Adrenal gland (tissue), 5 donors: ENCODE measurements around the gene WWC2.

Experiments used
- POLR2A ChIP-seq, 2 donors: fragments of 450-650 bp; IDR thresholded peaks; one replicate each; pipeline ENCODE4 v1.6.1; 2017; ENCODE audit warnings: antibody characterized with exemption in 2 of 2, mild to moderate bottlenecking in 2 of 2, moderate library complexity in 1 of 2
- TF ChIP-seq, protein P1 (sequence below), 6 experiments: fragments of 450-650 bp in 4 of 6; fragments of 200-600 bp in 2 of 6; sonication (generic) in 1 of 6; IDR thresholded peaks; 1 replicate in 5 of 6; 2 replicates in 1 of 6; pipeline versions ENCODE4 v1.5.1 to v1.8.0; 2016 to 2021; ENCODE audit warnings: antibody characterized with exemption in 6 of 6, mild to moderate bottlenecking in 2 of 6, moderate library complexity in 1 of 6
- donor health status: DM: no; HTN: no; CAD: no.

DNA sequence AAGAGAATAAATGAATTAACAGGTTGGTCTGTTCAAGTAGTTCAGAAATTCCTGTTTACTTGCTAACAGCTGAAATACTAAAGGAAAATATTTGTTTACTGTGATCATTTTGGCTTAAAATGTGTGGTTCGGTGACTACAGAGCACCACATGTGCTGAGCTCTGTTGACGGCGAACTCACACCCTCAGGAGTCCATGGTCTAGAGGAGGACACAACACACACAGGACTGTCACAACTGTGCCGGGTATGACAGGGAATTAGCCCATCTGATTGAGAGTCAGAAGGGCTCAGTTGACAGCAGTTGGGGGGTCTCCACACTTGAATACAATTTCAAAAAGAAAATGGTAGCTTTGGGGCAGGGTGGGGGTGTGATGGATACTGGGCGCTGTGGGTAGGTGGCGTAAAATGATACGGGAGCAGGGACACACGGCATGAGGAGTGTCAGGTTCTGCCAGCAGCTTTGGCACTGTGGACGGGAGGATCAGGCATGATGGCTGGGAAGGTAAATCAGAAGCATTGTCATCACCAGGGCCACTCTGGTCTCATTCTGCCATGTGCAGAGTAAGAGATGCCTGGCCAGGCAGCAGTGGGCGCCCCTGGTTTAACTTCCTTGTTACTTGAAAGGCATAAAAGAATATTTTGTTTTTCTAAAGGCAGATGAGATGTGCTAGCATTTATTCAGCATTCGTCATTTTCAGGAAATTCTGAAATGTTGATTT lies 187.7 kb downstream of the WWC2 start:
- TF ChIP-seq, protein P1, sequence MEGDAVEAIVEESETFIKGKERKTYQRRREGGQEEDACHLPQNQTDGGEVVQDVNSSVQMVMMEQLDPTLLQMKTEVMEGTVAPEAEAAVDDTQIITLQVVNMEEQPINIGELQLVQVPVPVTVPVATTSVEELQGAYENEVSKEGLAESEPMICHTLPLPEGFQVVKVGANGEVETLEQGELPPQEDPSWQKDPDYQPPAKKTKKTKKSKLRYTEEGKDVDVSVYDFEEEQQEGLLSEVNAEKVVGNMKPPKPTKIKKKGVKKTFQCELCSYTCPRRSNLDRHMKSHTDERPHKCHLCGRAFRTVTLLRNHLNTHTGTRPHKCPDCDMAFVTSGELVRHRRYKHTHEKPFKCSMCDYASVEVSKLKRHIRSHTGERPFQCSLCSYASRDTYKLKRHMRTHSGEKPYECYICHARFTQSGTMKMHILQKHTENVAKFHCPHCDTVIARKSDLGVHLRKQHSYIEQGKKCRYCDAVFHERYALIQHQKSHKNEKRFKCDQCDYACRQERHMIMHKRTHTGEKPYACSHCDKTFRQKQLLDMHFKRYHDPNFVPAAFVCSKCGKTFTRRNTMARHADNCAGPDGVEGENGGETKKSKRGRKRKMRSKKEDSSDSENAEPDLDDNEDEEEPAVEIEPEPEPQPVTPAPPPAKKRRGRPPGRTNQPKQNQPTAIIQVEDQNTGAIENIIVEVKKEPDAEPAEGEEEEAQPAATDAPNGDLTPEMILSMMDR (IDR thresholded peaks at IDR 0.05): no peak
- TF ChIP-seq POLR2A (IDR thresholded peaks at IDR 0.05): no peak
